SK-N-MC (cell line): ENCODE data around the gene NUDT6.

ENCODE experiments used
- EZH2 ChIP-seq: fragments of 200-600 bp; sonication (generic); IDR thresholded peaks from one replicate; pipeline ENCODE4 v1.6.1; 2017; ENCODE audit warnings: antibody characterized with exemption
- POLR2AphosphoS5 ChIP-seq: IDR thresholded peaks from 2 replicates; pipeline ENCODE4 v1.6.1; 2012; ENCODE audit warnings: mild to moderate bottlenecking, low read depth, low read length, borderline replicate concordance

- TF ChIP-seq EZH2: no peak
- no peak for TF ChIP-seq POLR2AphosphoS5
These were observed 31.5 kb upstream of the NUDT6 start for GRCh38 chr4:122953924-122954323.
